Activated CD8-positive, alpha-beta memory T cell treated with anti-CD3 and anti-CD28 coated beads, Interleukin-2, amount 50 U/mL, for 24 hours (primary cell): ENCODE results near the gene SMARCB1.
"Not testable (repeated sequence)": the region's sequence is repeated elsewhere in the genome, so short reads cannot be mapped to it uniquely, and the experiment has no call there.

Experiments used
- DNase-seq: peaks from one replicate; pipeline ENCODE4 v3.0.0-alpha.2; 2020; ENCODE audit errors: extremely low read depth

The SMARCB1 gene

DNA sequence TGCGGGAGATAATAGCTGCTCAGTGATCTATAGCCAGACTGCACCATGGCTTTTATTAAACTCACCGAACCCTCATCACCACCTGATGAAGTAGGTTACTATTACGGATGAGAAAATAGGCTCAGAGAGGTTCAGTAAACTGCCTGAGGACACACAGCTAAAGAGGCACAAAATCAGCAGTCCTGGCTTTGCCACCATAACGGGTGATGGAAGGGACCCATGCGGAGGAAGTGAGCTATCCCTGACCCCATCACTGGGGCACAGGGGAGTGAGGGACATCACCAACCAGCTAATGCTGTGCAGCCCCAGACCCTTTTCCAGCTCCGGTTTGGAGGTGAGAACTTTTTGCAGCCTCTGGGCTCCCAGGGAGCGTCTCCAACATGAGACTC is 59.3 kb downstream of the SMARCB1 start:
- no peak for DNase-seq

DNA sequence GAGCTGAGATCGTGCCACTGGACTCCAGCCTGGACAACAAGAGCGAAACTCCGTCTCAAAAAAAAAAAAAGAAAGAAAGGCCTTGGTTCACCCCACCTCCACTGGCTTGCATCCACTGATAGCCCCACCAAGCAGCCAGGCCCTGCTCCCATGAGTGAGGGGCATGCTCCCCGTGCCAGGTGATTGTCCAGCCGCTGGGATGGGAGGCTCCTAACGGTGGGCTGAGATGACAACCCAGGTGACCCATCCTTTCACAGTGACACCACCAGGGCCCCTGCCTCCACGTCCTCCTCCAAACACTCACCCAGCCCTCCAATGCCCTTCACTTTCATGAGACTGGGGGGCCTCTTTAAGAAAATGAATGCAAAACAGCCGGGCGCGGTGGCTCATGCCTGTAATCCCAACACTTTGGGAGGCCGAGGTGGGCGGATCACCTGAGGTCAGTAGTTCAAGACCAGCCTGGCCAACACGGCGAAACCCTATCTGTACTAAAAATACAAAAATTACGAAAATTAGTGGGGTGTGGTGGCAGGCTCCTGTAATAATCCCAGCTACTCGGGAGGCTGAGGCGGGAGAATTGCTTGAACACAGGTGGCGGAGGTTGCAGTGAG is 60.6 kb downstream of the SMARCB1 start:
- no peak for DNase-seq

DNA sequence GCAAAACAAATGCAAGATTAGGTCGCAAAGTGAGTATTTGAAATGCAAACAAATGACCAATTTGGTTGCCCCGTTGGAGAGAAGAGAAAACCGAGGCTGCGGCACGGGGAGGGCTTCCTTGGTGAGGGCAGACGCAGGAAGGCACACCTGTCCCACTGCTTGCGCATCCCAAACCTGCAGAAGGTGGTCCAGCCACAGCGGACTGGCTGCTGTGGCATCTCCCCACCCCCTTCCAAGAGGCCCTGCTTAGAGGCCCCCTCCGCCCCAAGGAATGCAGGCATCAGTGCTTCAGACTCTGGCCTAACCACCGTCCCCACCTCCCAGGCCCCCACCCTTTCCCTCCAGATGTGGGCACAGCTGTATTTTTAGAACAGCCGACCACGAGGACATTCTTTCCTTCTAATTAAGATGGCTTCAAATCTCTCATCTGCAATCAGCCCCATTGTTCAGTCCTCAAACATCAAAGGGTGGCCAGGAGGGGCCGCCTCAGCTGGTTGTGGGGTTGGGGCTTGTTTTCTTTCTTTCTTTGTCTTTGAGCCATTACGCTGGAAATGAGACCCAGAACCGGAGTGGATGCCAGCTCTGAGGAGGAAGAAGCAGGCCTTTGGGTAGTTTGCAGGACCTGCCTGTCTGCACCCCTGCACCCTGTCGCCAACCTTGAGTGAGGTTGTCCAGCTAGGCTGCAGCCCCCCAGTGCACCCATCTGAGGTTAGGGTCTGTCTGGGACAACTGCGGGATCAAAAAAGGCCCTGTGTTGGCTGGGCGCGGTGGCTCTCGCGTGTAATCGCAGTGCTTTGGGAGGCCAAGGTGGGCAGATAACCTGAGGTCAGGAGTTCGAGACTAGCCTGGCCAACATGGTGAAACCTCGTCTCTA is 61.5 kb downstream of the SMARCB1 start:
- DNase-seq: no peak

DNA sequence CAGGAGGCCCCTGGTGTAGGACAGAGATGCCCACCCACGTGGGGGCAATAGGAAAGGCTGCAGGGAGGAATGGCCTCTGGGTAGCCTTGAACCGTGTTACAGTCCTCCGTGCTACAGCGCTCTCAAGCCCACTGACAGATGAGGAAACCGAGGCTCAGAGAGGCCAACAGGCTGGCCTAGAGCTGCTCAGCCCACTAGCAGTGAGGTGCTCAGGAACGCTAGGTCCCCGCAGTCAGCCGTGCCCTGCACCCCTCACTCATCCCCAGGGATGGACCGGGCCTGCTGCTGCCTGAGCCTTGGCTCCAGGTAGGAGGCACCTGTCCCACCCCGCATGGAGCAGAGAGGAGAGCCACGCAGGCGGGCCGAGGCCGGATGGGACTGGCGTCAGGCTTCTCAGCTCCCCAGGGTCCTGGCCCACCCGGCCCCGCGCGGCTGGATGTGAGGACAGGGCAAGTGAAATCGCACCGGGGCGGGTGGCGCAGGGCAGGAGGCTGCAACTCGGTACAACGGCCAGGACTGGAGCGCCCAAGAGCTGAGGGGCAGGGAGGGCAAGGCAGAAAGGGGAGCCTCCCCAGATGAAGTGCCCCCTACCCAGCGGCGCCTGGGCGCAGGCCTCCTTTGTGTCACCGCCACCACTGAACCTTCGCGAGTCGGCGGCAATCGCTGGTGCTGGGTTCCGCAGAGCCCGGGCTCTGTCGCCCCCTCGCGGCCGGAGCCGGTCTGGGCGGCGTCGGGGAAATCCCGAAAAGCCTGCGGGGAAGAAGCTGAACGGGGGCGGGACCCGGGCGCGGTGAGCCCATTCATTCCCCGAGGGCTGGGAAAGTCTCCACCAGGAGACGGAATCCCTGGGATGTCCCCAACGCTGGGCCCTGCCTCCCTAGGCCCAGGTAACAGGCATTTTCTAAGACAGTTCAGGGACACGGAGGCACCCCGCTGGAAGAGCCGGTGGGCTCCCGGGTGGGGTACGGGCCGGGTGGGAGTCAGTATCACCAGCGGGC is 62.5 kb downstream of the SMARCB1 start:
- DNase-seq: peak; percentile 48

DNA sequence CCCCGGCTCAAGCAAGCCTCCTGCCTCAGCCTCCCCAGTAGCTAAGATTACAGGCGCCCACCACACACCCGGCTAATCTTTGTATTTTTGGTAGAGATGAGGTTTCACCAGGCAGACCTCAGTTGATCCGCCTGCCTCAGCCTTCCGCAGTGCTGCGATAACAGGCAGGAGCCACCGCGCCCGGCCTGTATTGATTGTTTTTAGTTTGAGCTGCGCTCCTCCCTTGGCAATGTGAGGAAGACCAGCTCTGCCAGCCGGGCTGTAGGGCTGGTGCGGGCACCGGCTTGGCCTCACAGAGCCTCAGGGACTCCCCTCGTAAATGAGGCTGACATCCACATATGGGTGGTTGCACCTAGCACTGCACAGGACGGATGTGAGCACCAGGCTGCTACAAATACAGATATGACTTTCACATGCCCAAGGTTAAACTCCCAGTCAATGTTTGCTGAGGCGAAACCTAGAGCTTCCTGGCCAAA is 63.4 kb downstream of the SMARCB1 start:
- DNase-seq: no peak

DNA sequence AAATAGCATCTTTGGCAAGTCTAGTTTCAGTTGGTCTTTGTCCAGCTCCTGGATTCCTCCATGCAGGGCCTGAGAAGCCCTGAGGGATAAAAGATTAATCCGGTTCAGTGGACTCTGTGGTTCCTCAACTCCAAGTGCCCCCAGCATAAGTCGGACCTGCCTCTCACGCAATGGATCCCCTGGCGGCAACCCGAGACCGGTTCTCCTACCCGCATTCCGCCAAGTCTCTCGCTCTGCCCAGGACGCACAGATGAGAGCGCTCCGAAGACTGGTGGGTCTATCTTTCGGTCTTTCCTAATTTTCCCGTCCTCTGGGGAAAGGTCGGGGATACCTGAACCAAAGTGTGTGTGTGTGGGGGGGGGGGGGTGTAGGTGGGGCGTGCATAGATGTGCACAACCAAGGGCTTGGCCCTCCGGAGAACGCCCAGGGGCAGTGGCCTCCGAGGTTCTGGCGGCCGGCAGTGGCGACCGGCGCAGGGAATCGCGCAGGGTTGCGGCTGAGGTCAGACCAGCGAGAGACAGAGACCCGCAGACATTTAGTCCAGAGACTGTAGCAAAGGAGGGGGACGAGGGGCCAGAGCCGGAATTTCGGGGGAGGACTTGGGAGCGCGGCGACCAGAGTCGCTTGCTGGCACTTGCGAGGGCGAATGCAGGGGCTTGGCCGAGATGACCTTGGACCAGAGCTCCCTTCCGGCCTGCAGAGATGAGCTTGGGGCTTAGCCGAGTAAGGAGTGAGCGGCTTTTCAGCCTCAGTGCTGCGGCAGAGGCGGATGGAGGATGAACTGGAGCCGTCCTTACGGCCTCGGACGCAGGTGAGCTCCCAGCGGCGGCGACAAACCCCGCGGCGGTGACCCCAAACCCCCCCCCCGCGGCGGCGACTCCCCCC is 70.2 kb downstream of the SMARCB1 start:
- no peak for DNase-seq

- peak; percentile 86 for DNase-seq
These were observed 71.1 kb downstream of the SMARCB1 start, which contains the start of gene SLC2A11 for GRCh38 chr22:23857606-23858483. SLC2A11 (plus strand) TSS chr22:23857875; CDS start chr22:23858000, 125 bp downstream.

- no peak for DNase-seq
These were observed 71.7 kb downstream of the SMARCB1 start for GRCh38 chr22:23858484-23858815.

DNA sequence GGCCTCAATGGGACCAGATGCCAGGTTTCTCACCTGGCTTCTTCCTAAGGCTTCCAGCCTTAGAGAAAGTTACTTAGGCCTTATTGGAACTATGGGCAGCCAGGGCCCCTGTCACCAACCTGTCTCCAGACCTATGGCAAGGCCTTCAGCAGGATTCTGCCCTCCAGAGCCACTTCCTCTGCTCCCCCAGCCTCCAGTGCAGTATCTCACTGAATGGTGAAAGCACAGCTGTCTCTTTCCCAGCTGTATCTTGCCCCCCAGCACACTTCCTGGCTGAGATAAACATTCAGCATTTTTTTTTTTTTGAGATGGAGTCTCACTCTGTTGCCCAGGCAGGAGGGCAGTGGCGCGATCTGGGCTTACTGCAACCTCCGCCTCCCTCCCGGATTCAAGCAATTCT is 72.4 kb downstream of the SMARCB1 start:
- DNase-seq: no peak

DNA sequence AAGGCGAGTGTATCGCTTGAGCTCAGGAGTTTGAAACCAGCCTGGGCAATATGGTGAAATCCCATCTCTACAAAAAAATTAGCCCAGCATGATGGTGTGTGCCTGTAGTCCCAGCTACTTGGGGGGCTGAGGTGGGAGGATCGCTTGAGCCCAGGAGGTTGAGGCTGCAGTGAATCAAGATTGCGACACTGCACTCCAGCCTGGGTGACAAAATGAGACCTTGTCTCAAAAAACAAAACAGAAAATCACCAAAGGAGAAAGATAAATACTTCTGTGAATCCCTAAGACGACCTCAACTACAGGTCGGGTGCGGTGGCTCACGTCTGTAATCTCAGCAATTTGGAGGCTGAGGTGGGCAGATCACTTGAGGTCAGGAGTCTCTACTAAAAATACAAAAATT is 73.4 kb downstream of the SMARCB1 start:
- DNase-seq: not testable (repeated sequence)

- DNase-seq: no peak
These were observed 75.3 kb downstream of the SMARCB1 start for GRCh38 chr22:23862103-23862502.

- DNase-seq: not testable (repeated sequence)
These were observed 77.9 kb downstream of the SMARCB1 start for GRCh38 chr22:23864499-23865154.

- no peak for DNase-seq
These were observed 81.8 kb downstream of the SMARCB1 start for GRCh38 chr22:23868580-23868979.

DNA sequence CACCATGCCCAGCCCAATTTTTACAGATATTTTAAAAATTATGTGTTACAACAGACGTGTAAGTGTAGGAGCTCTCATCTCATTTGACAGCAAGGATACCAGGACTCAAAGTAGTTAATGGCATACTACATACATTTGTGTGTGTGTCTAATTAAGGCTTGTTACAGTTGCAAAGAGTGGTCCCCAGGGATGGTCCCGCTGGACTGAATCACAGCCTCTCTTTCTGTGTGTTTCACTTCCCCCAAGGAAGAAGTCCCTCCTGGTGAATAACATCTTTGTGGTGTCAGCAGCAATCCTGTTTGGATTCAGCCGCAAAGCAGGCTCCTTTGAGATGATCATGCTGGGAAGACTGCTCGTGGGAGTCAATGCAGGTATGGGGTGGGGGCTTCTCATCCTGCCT is 88.1 kb downstream of the SMARCB1 start:
- no peak for DNase-seq

DNA sequence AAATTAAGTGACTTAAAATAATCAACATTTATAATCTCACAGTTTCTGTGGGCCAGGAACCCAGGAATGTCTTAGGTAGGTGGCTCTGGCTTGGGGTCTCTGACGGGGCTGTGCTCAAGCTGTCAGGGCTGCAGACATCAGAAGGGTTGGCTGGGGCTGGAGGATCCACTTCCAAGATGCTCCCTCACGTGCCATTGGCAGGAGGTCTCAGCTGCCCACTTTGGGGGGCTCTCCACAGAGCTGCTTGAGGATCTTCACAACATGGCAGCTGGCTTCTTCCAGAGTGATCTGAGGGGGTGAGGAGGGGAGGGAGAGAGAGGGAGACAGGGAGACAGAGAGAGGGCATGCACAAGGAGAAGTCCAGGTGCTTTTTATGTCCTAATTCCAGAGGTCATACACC is 89.0 kb downstream of the SMARCB1 start:
- DNase-seq: no peak

- DNase-seq: no peak
These were observed 90.8 kb downstream of the SMARCB1 start for GRCh38 chr22:23877566-23877965.

DNA sequence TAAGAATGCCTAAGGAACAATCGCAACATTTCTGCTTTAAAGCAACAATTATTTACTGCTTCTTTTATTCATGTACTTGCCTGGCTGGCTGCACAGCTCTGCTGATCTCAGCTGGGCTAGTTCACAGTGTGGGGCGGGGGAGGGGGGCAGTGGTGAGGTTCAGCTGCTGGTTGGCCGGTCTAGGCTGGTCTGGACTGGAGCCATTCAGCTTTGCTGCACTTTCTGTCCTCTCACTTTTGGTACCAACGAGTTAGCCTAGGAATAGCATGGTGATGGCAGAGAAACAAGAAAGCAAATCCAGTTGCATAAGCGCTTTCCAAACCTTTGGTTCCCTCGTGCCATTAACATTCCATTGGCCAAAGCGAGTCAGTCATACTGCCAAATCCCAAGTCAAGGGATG is 91.5 kb downstream of the SMARCB1 start:
- DNase-seq: no peak

GRCh38 chr22:23882370-23882769 is 95.6 kb downstream of the SMARCB1 start:
- no peak for DNase-seq

- DNase-seq: no peak
These were observed 96.9 kb downstream of the SMARCB1 start for GRCh38 chr22:23883658-23884057.
